Endodermal cell (in vitro differentiated cells): ENCODE measurements around the gene TMEM236. TPM values are rescaled to one million over a fixed set of nuclear protein-coding genes. Genes with fewer than 3 reads are reported as not detected.

Experiments used
- DNase-seq: peaks from one replicate; pipeline ENCODE4 v3.0.0-alpha.2; 2017
- H3K27ac ChIP-seq: 2 replicates; pipeline ENCODE4 v1.5.1; 2013; ENCODE audit warnings: mild to moderate bottlenecking, low read depth, low read length, moderate library complexity
- H3K27me3 ChIP-seq: 2 replicates; pipeline ENCODE4 v1.6.1; 2013; ENCODE audit warnings: mild to moderate bottlenecking, low read length, moderate library complexity; ENCODE audit not compliant: insufficient read depth, control insufficient read depth, poor library complexity, severe bottlenecking
- H3K36me3 ChIP-seq: 2 replicates; pipeline ENCODE4 v1.7.0; 2013; ENCODE audit warnings: mild to moderate bottlenecking, low read length, moderate library complexity; ENCODE audit not compliant: control insufficient read depth, insufficient read depth
- H3K4me1 ChIP-seq: one replicate; pipeline ENCODE4 v1.7.0; 2013; ENCODE audit warnings: low read length; ENCODE audit not compliant: control insufficient read depth, insufficient read depth
- H3K4me3 ChIP-seq: 2 replicates; pipeline ENCODE4 v1.5.1; 2013; ENCODE audit warnings: mild to moderate bottlenecking, low read length, moderate library complexity
- H3K9ac ChIP-seq: 2 replicates; pipeline ENCODE4 v1.6.1; 2013; ENCODE audit warnings: mild to moderate bottlenecking, low read length, moderate library complexity; ENCODE audit not compliant: poor library complexity, severe bottlenecking; ENCODE audit errors: extremely low read depth
- H3K9me3 ChIP-seq: 2 replicates; pipeline ENCODE4 v1.6.1; 2013; ENCODE audit warnings: mild to moderate bottlenecking, low read length, moderate library complexity; ENCODE audit not compliant: control insufficient read depth
- H3K27ac Mint-ChIP-seq: 2 replicates; pipeline ENCODE4 v1.8.0; 2020; ENCODE audit warnings: mixed read lengths
- H3K27me3 Mint-ChIP-seq: 2 replicates; pipeline ENCODE4 v1.8.0; 2021; ENCODE audit warnings: mild to moderate bottlenecking, mixed read lengths; ENCODE audit not compliant: insufficient read depth
- H3K36me3 Mint-ChIP-seq: 2 replicates; pipeline ENCODE4 v1.8.0; 2020; ENCODE audit warnings: low read depth, mixed read lengths
- H3K4me1 Mint-ChIP-seq: 2 replicates; pipeline ENCODE4 v1.8.0; 2020; ENCODE audit warnings: mixed read lengths
- H3K4me3 Mint-ChIP-seq: 2 replicates; pipeline ENCODE4 v1.8.0; 2020; ENCODE audit warnings: mild to moderate bottlenecking, moderate library complexity, mixed read lengths
- H3K9me3 Mint-ChIP-seq: 2 replicates; pipeline ENCODE4 v1.8.0; 2020; ENCODE audit warnings: mild to moderate bottlenecking, mixed read lengths
- CTCF ChIP-seq: fragments of 200-600 bp; sonication (generic); conservative IDR thresholded peaks from 2 replicates; pipeline ENCODE4 v1.5.0; 2021; ENCODE audit warnings: antibody characterized with exemption, mild to moderate bottlenecking
- WGBS, 2 experiments: methylation state at CpG; one replicate each; pipeline versions ENCODE4 v1.1.5 to v1.1.7; 2013; ENCODE audit warnings: missing lambda C conversion rate in 2 of 2, mixed read lengths in 1 of 2; ENCODE audit not compliant: insufficient coverage in 1 of 2, insufficient read length in 1 of 2; 5-methylcytosine and 5-hydroxymethylcytosine counted together
- total RNA-seq, 2 donors: library from RNA; stranded (reverse); fragmentation: NEBNext Ultra II Directional in 1 of 2; extraction: Animal tissue kit (Norgen Biotek cat#: 25700) in 1 of 2; gene quantifications; 2 replicates in 1 of 2; 3 replicates in 1 of 2; pipeline ENCODE4 v1.2.1, GENCODE V29; 2021

TMEM236 gene
- total RNA-seq, 2 donors from 2014 or later: 0.04 TPM; not detected in 1

- H3K27ac ChIP-seq: no peak overlapping the region
- H3K4me1 Mint-ChIP-seq: no peaks in the 10 kb centered on the region
- no peak for DNase-seq
- no peaks in the 10 kb centered on the region for H3K4me1 ChIP-seq
- no peaks in the 10 kb centered on the region for H3K9me3 Mint-ChIP-seq
- H3K9me3 ChIP-seq: no peaks in the 10 kb centered on the region
- WGBS, 2 experiments: 25 to 41% methylated on average over 2 to 4 of the region's 4 CpGs
- TF ChIP-seq CTCF: no peak
- peaks cover 56% of the 10 kb centered on the region for H3K27me3 Mint-ChIP-seq
- no peak overlapping the region for H3K4me3 Mint-ChIP-seq
- H3K9ac ChIP-seq: no peak overlapping the region
- no peaks in the 10 kb centered on the region for H3K36me3 Mint-ChIP-seq
- no peak overlapping the region for H3K4me3 ChIP-seq
- no peaks in the 10 kb centered on the region for H3K36me3 ChIP-seq
- H3K27me3 ChIP-seq: no peaks in the 10 kb centered on the region
- no peak overlapping the region for H3K27ac Mint-ChIP-seq
Measured at GRCh38 chr10:17764142-17764541, 12.1 kb downstream of the TMEM236 start.

- WGBS, 2 experiments: 76 to 87% methylated on average over 3 of the region's 3 CpGs
- Mint-ChIP-seq H3K9me3 (no peaks in the 10 kb centered on the region), H3K4me1 (no peaks in the 10 kb centered on the region), H3K4me3 (no peak overlapping the region), H3K36me3 (no peaks in the 10 kb centered on the region), H3K27ac (no peak overlapping the region), H3K27me3 (peaks cover 56% of the 10 kb centered on the region)
- no peaks in the 10 kb centered on the region for H3K27me3 ChIP-seq
- H3K4me3 ChIP-seq: no peak overlapping the region
- no peak for DNase-seq
- no peaks in the 10 kb centered on the region for H3K9me3 ChIP-seq
- H3K36me3 ChIP-seq: no peaks in the 10 kb centered on the region
- TF ChIP-seq CTCF: no peak
- H3K4me1 ChIP-seq: no peaks in the 10 kb centered on the region
- no peak overlapping the region for H3K9ac ChIP-seq
- no peak overlapping the region for H3K27ac ChIP-seq
Measured at GRCh38 chr10:17765602-17766001, 13.6 kb downstream of the TMEM236 start.

- H3K36me3 ChIP-seq: no peaks in the 10 kb centered on the region
- H3K27me3 ChIP-seq: no peaks in the 10 kb centered on the region
- H3K9me3 ChIP-seq: no peaks in the 10 kb centered on the region
- no peaks in the 10 kb centered on the region for H3K4me1 Mint-ChIP-seq
- H3K9me3 Mint-ChIP-seq: no peaks in the 10 kb centered on the region
- H3K4me3 Mint-ChIP-seq: no peak overlapping the region
- H3K9ac ChIP-seq: no peak overlapping the region
- TF ChIP-seq CTCF: no peak
- H3K4me3 ChIP-seq: no peak overlapping the region
- H3K4me1 ChIP-seq: no peaks in the 10 kb centered on the region
- no peak overlapping the region for H3K27ac ChIP-seq
- H3K36me3 Mint-ChIP-seq: no peaks in the 10 kb centered on the region
- DNase-seq: no peak
- WGBS, 2 experiments: 93 to 100% methylated on average over 1 of the region's 1 CpG
- peaks cover 50% of the 10 kb centered on the region for H3K27me3 Mint-ChIP-seq
- H3K27ac Mint-ChIP-seq: no peak overlapping the region
Measured at GRCh38 chr10:17766731-17767130, 14.7 kb downstream of the TMEM236 start.
